DMS53 (cell line): ENCODE measurements around the gene THBS2.
"Not testable (repeated sequence)": the region's sequence is repeated elsewhere in the genome, so short reads cannot be mapped to it uniquely, and the experiment has no call there.

Experiments
- DNase-seq: peaks from one replicate; lab custom pipeline; 2025; lab: John Stamatoyannopoulos, UW

THBS2 gene

GRCh38 chr6:169184419-169184818 is 69.2 kb downstream of the THBS2 start:
- no peak for DNase-seq

- no peak for DNase-seq
These were observed 70.4 kb downstream of the THBS2 start for GRCh38 chr6:169183233-169183632.

- DNase-seq: not testable (repeated sequence)
These were observed 73.8 kb downstream of the THBS2 start for GRCh38 chr6:169179831-169180230.

DNA sequence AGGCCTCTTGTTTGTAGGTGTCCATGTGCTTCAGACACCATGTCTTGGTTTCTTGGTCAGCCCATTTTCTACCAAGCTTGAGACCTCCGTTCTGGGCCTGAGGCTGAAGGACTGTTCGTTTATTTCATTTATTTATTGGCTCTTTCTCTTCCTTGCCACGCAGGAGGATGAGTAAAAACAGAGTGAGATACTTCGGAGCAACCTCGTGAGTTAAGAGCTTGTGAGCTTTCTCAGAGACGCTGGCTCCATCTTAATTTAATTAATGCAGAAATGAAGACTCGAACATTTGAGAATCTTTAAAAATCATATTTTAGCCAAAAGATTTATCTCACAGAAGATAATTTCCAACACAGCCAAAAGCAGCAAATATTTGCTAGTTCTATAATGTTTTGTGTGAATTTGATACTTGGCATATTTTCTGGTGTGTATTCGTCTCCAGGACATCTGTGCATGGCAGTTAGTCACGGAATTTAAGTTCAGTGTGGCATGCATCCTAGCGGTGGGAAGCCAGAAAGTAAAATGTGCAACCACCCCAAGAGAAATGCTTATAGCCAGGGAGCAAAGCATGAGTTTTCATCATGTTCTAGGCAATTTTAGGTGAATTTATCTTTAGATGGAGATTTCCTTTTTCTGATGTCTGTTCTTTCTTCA is 76.0 kb downstream of the THBS2 start:
- DNase-seq: no peak

DNA sequence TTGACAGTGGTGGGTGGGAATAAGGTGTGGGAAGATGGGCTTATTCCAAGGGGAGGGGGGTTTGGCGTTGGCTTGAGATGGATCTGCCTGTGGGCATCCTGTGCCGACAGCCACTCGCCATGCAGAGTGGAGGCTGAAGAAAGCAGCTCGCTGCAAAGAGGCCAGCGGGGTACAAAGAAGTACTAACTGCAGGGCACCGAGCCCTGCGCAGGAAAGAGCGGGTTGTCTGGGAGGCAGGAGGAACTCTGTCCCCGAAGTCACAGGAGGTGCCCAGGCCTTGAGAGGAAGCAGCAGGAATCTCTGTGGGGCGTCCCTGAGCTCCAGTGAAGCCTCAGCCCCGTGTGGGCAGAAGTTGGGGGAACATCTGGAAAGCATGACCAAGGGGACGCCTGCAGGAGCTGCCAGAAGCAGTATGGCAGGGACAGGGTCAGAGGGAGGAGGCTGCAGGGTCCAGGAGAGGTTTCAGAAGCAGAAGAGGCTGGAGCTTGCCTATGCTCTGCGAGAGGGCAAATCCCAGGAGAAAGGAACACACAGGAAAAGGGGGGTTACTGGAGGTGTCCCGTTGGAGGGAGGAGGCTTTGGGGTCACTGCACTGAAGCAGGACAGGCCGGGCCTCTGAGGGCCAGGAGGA is 77.2 kb downstream of the THBS2 start:
- no peak for DNase-seq

GRCh38 chr6:169175360-169175887 is 78.2 kb downstream of the THBS2 start:
- no peak for DNase-seq

DNA sequence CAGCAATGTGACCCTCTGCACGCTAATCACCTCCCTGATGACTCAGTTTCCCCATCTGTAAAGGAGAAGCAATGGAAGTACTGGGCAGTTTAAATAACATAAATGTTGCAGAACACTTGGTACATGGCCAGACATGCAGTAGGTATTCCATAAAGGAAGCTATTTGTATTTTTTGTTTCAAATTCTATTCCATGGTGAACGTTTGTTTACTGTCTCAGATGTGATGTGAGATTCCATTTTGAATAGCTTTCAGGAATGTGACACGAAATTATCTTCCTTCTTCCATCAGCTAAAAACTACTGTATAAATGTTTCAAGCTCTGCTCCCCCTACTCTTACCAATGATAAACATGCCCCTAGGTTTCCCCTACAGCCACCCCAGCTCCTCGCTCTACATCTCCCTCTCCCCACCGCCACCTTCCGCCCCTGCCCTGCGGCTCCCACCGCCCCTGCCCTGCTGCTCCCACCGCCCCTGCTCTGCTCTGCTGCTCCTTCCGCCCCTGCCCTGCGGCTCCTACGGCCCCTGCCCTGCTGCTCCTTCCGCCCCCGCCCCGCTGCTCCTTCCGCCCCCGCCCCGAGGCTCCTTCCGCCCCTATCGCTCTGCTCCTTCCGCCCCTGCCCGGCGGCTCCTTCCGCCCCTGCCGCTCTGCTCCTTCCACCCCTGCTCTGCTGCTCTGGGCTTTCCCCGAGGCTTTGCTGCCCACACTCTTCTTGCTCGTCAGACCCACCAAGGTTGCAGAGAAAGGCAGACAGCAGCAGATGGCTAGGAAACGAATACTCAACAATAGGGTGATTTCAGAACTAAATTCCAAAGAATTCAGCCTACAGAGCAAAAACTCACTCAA is 78.9 kb downstream of the THBS2 start:
- no peak for DNase-seq

DNA sequence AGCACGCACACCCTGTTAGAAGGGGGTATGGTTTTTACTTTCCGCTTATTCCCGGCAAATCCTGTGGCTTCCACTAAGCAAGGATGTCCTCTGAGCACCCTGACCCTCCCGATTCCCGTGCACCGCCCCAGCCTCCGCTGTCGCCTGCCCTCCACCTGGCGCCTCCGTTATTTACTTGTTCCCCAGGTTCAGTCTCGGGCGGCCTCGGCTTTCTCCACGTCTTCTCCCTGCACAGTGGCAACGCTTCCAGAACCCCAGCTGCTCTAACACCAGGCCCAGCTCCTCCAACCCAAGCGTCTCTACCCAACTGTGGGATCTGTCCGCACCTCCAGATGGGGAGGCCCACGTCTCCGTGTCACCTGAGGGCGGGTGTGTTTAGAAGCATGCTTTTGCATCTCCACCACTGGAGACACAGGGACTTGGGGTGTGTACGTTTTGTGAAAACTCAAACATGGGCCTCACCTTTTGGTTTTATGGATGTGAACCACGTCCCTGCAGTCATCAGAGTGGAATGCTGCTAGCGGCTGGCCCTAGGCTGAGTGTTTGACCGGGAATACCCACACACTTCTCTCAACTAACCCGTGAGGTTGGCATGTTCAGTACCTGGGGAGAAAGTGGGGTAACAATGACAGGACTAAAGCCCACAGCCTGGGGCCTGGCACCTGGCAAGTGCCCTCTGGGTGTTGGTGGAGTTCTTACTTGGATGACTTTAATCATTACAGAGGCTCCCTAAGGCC is 79.9 kb downstream of the THBS2 start:
- DNase-seq: no peak

- DNase-seq: no peak
These were observed 80.7 kb downstream of the THBS2 start for GRCh38 chr6:169172946-169173345.

GRCh38 chr6:169172456-169172855 is 81.2 kb downstream of the THBS2 start:
- no peak for DNase-seq

DNA sequence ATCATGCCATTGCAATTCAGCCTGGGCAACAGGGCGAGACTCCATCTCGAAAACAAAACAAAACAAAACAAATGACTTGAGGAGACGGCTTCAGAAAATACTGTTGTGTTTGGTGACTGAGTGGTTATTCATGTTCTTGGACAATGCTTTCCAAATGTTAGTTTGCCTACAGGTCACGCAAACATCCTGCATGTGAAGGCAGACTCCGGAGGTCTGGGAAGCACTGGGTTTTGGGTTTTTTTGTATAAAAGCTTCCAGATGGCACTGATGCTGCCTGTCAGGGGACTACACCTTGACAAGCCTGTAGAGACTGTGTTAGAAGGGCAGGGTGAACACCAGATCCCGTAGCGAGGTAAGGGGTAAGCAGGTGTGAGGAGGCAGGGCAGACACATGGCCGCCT is 81.7 kb downstream of the THBS2 start:
- no peak for DNase-seq

DNA sequence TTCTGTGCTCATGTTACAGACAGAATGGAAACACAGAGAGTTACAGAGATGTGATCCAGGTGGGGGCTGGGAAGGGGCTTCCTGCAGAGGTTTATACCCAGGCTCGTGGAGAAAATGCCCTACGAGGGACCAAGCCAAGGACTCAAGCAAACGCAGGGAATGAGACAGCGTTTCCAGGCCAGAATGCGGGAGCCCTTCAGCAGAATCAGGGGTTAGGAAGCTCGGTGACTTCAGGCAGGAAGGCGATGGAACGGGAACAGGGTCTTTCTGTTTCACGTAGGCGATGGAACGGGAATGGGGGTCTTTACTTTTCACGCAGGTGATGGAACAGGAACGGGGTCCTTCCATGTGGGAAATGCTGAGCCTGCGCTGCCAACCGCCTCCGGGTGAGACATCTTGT is 82.6 kb downstream of the THBS2 start:
- DNase-seq: no peak

GRCh38 chr6:169170583-169170955 is 83.1 kb downstream of the THBS2 start:
- DNase-seq: no peak

DNA sequence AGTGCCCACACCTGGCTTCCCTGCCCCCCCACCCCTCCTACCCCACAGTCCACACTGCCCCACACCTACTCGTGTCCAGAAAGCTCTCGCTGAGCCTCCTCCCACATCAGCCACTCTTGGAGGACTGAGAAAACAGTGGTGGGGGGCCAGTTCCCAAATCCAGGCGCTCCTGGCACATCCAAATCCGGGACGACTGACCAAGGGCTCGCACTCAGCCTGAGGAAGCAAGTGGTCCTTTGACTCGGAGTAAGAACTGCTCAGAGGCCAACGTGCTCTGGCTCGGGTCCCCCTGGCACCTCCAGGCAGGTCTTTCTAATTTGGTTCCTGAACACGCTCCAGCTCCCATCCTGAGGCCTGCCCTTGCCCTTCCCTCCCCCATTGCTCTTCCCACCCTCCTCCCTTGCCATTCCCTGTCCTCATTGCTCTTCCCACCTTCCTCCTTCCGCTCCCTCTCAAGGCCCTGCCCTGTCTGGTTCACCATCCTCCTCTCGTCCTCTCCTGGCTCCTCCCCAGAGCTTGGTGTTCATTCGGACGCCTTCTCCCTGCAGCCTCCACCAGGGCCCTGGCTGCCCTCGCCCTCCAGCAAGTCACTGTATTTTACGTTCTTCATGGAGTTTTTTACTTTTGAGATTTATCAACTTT is 83.6 kb downstream of the THBS2 start:
- DNase-seq: no peak

GRCh38 chr6:169169375-169169774 is 84.3 kb downstream of the THBS2 start:
- no peak for DNase-seq

DNA sequence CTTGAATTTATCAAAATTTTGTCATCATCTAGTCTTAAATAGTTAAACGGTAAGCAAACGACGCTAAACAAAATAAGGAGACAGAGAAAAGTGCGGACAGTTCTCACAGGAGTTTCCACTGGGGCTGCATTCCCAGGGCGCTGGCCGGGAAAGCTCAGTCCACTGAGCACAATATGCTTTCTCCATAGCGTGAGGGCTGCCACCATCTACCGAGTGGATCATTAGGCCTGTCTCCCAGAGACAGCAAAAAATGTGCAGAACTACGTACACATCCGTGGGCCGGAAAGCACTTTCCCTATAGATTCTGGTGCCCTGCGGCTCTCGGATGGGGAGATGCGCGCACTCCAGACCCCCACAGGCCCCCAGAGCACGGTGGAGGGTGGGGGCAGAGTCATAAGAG is 84.9 kb downstream of the THBS2 start:
- no peak for DNase-seq

DNA sequence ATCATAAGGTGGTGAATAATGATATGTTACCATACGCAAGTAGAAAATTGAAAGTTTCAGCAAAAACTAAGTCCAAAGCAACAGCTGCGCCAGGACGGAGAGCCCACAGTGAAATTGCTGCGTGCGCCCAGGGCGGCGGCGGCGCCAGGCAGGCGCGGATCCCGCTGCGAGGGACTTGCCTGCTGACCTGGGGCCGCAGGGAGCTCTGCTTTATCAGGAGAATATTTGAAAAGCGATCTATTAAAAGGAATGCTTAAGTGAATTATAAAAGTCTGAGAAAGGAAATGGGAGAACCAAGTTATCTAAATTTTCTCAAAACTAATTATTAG is 85.4 kb downstream of the THBS2 start:
- DNase-seq: no peak

GRCh38 chr6:169167581-169168301 is 85.9 kb downstream of the THBS2 start:
- no peak for DNase-seq

- DNase-seq: no peak
These were observed 86.6 kb downstream of the THBS2 start for GRCh38 chr6:169166896-169167580.
